GM12875 (cell line): ENCODE data around the gene EYS.

Source experiments
- H3K4me3 ChIP-seq: one replicate; pipeline ENCODE4 v1.5.1; 2011; ENCODE audit warnings: low read depth, low read length, control low read depth
- CTCF ChIP-seq: IDR thresholded peaks from 2 replicates; pipeline ENCODE4 v1.5.1; 2011; ENCODE audit warnings: low read depth, mild to moderate bottlenecking, control low read depth, inconsistent platforms, low read length, moderate library complexity, borderline replicate concordance; ENCODE audit not compliant: insufficient read depth

Gene EYS

GRCh38 chr6:65469650-65470049 is 237.4 kb downstream of the EYS start:
- TF ChIP-seq CTCF, result no peak
- no peak overlapping the region for H3K4me3 ChIP-seq

DNA sequence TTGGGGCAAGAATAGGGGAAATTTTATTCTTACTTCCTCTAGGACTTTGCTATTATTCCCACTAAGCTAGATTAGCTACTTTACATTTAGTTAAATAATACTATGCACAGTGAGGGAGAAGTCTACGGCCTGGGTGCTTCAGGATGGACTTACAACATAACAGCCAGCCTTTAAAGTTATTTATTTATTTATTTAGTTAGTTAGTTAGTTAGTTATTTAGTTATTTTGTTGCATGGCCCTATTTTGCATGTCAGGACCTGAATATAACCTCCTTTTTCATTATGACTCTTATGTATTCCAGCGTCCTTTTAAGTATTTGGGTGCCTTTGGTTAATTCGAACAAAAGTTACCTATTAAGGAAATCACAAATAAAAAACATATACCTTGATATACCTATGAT is 238.7 kb downstream of the EYS start:
- TF ChIP-seq CTCF, result no peak
- H3K4me3 ChIP-seq, result no peak overlapping the region

GRCh38 chr6:65461121-65461520 is 245.9 kb downstream of the EYS start:
- H3K4me3 ChIP-seq, result no peak overlapping the region
- no peak for TF ChIP-seq CTCF

DNA sequence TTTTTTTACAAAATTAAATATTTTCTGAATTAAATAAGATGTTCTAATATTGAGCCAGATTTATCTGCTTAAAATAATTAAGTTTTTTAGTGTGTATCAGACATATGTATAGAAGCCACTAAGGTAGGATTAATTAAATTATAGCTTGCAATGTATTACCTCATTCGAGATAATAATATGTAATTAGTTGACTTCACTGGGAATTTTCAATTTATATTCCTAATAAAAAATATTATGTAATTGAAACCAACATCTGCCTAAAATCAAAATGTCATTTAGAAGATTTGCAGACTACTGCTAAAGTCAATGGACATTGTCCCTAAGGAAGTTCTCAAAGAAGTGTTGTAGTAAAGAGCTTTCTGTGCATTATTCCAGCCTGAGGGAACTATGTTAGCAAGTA is 254.7 kb downstream of the EYS start:
- H3K4me3 ChIP-seq, result no peak overlapping the region
- no peak for TF ChIP-seq CTCF

DNA sequence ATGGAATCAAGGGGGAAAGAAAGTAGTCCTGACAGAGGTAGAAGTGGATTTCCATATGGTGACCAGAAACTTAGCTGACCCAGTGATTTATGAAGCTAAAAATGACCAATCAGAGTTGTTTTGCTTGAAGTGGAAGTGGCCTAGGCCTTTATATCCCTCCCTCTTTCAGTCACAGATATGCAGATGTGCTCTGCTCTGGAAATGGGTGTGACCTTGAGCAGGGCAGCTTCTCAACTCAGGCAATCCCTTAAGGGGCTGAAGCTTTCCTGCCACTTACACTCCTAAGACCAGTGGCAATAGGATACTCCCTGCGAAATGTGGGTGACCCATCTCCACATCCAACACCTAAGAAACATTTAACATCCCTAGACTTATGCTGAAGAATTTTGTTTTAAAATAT is 256.6 kb downstream of the EYS start:
- no peak for TF ChIP-seq CTCF

GRCh38 chr6:65449926-65450325 is 257.1 kb downstream of the EYS start:
- no peak for TF ChIP-seq CTCF
- H3K4me3 ChIP-seq, result no peak overlapping the region

More for the DNA sequence above, 256.6 kb downstream of the EYS start:
- no peak overlapping the region for H3K4me3 ChIP-seq

DNA sequence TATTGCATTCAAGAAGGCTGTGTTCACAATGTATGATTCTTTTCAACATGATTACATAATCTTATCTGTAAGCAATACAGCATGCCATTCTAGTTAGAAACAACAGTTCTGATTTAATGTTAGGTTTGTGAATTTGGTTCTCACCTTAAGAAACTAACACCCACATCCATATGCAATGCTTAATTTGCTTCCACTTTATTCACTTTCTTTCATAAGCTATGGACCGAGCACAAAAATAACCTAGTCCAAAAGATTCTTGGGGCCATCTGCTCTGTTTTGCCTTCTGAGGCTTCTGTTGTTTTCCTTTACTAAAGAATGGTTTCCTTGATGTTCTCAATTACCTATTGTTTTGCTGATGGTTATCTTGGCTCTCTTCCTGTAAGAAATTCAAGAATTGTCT is 258.2 kb downstream of the EYS start:
- TF ChIP-seq CTCF, result no peak
- H3K4me3 ChIP-seq, result no peak overlapping the region
